ENCODE results near the gene ULK4.
"Not testable (repeated sequence)": the region's sequence is repeated elsewhere in the genome, so short reads cannot be mapped to it uniquely, and the experiment has no call there.

The ULK4 gene

GRCh38 chr3:41882956-41883355 is 78.9 kb downstream of the ULK4 start:
- no peak for DNase-seq (ENCODE audit: low read depth)
- no peak for TF ChIP-seq CTCF (conservative IDR thresholded peaks at IDR 0.05; ENCODE audit: low read length)
- H3K4me3 ChIP-seq (ENCODE audit: low read length), result no peak overlapping the region

GRCh38 chr3:41881233-41881821 is 80.6 kb downstream of the ULK4 start:
- TF ChIP-seq CTCF (conservative IDR thresholded peaks at IDR 0.05; ENCODE audit: low read length), result peak; percentile 75
- DNase-seq (ENCODE audit: low read depth), result peak; percentile 46

GRCh38 chr3:41880387-41880786 is 81.5 kb downstream of the ULK4 start:
- DNase-seq (ENCODE audit: low read depth), result no peak
- no peak for TF ChIP-seq CTCF (conservative IDR thresholded peaks at IDR 0.05; ENCODE audit: low read length)
- H3K4me3 ChIP-seq (ENCODE audit: low read length), result no peak overlapping the region

More at GRCh38 chr3:41881233-41881821, 80.6 kb downstream of the ULK4 start:
- no peak overlapping the region for H3K4me3 ChIP-seq (ENCODE audit: low read length)

GRCh38 chr3:41877741-41878140 is 84.2 kb downstream of the ULK4 start:
- not testable (repeated sequence) for H3K4me3 ChIP-seq (ENCODE audit: low read length); DNase-seq (ENCODE audit: low read depth)

- no peak for DNase-seq (ENCODE audit: low read depth)
- no peak for TF ChIP-seq CTCF (conservative IDR thresholded peaks at IDR 0.05; ENCODE audit: low read length)
Measured at GRCh38 chr3:41874022-41874421, 87.9 kb downstream of the ULK4 start.

GRCh38 chr3:41872157-41872556 is 89.7 kb downstream of the ULK4 start:
- H3K4me3 ChIP-seq (ENCODE audit: low read length), result no peak overlapping the region
- no peak for DNase-seq (ENCODE audit: low read depth)
- TF ChIP-seq CTCF (conservative IDR thresholded peaks at IDR 0.05; ENCODE audit: low read length), result no peak

More at GRCh38 chr3:41874022-41874421, 87.9 kb downstream of the ULK4 start:
- no peak overlapping the region for H3K4me3 ChIP-seq (ENCODE audit: low read length)

GRCh38 chr3:41867533-41867932 is 94.4 kb downstream of the ULK4 start:
- TF ChIP-seq CTCF (conservative IDR thresholded peaks at IDR 0.05; ENCODE audit: low read length), result no peak
- DNase-seq (ENCODE audit: low read depth), result no peak
- no peak overlapping the region for H3K4me3 ChIP-seq (ENCODE audit: low read length)

GRCh38 chr3:41866298-41866697 is 95.6 kb downstream of the ULK4 start:
- H3K4me3 ChIP-seq (ENCODE audit: low read length), result no peak overlapping the region
- DNase-seq (ENCODE audit: low read depth), result no peak
- TF ChIP-seq CTCF (conservative IDR thresholded peaks at IDR 0.05; ENCODE audit: low read length), result no peak

All from AG10803 (cell line).